ENCODE measurements around the gene TJP2. TPM values are rescaled to one million over a fixed set of nuclear protein-coding genes. Genes with fewer than 3 reads are reported as not detected.
A peak's percentile ranks its signal among the peaks of the same experiment; 100 is the strongest.

TJP2 gene
- total and polyA plus RNA-seq, 10 of the 15 experiments (the other 5 are each of a cell fraction or from before 2014, with no cell fraction given), result 6.4 to 59.9 (median 29.7) TPM

DNA sequence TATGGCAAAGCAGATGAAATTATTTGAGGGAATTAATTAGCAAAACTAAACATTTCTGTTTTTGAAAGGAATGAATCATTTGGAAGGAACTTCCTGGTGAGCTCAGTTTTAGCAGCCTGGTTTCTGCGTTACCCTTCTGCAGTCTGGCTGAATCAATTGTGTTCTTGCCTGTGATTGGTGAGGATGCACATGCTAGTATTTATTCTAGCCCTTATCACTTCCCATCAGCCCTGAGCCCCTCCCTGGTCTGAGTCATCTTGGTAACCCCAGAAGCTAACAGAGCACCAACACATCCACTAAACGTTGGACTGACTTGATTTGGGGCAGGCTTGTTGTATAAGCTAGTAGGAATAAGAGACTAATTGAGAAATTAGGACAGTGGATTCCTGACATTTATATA, 6.6 kb downstream of the TJP2 start:
- H3K4me1 ChIP-seq (ENCODE audit: control insufficient read depth, insufficient read depth, low read length), result peaks cover 18% of the 10 kb centered on the region
- DNase-seq (ENCODE audit: low read depth, low spot score), result no peak
- H4K20me1 ChIP-seq (ENCODE audit: control insufficient read depth, insufficient read depth), result peaks cover 3% of the 10 kb centered on the region
- in situ Hi-C loops (cut with MboI) (no loop called here), intact Hi-C loops (cut with micrococcal nuclease; ENCODE audit: unreplicated experiment) (no loop called here)
- peaks cover 55% of the 10 kb centered on the region for H3K79me2 ChIP-seq (ENCODE audit: control insufficient read depth, insufficient read depth, low read length)
- no peaks in the 10 kb centered on the region for H3K9me3 ChIP-seq (replicated peaks; ENCODE audit: control insufficient read depth, insufficient read depth, low read length)
- no peaks in the 10 kb centered on the region; a peak in 2 of 4 replicates for H3K36me3 ChIP-seq (ENCODE audit: control insufficient read depth in 2 of 2, insufficient read depth in 2 of 2, low read length in 1 of 2)
- FAIRE-seq, result no peak
- POLR2A ChIA-PET, result interaction anchor here (0.6 to 1.8 kb wide), 2 partner anchors 9 to 10 kb away, joined by 3 to 6 read pairs; no protein-coding TSS in a partner anchor
- RAD21 ChIA-PET (ENCODE audit: unreplicated experiment), result interaction anchor here (1.0 kb wide), 1 partner anchor 12 kb away, joined by 6 read pairs; no protein-coding TSS in a partner anchor
- peak; percentile 51 for ATAC-seq
- no TSS peak for BruUV-seq (replicated peaks)
- CTCF ChIA-PET, result interaction anchor here (0.8 to 10.3 kb wide), 4 partner anchors 14 to 145 kb away, joined by 3 to 134 read pairs (median 8); partner anchors contain the start of gene FXN
- no peak overlapping the region for H3K4me3 ChIP-seq
- H3K27ac ChIP-seq (ENCODE audit: control insufficient read depth, insufficient read depth), result no peak overlapping the region
- SMC1A ChIA-PET (ENCODE audit: uncharacterized antibody, unreplicated experiment), result interaction anchor here (0.6 to 2.9 kb wide), 8 partner anchors 10 to 513 kb away, joined by 3 to 11 read pairs (median 6); partner anchors contain the start of gene FXN
- WGBS (ENCODE audit: insufficient coverage, insufficient replicate concordance, low lambda C conversion rate, missing lambda C conversion rate), result 58% methylated on average over 2 of the region's 2 CpGs
- no peak overlapping the region for H3K9ac ChIP-seq (ENCODE audit: control insufficient read depth, insufficient read depth, low read length)
- TF ChIP-seq JUNB (IDR thresholded peaks at IDR 0.05), result 0 out of 2 replicates have a peak, but pooled peaks have one; percentile 22
- TF ChIP-seq CHD4 (IDR thresholded peaks at IDR 0.05), result no peak
- no peak overlapping the region for H2AFZ ChIP-seq (ENCODE audit: control insufficient read depth, low read depth, low read length)
- no peak overlapping the region for H3K4me2 ChIP-seq (ENCODE audit: control insufficient read depth, insufficient read depth)
- H3K27me3 ChIP-seq (replicated peaks in 1 of 2; ENCODE audit: control insufficient read depth in 2 of 2, insufficient read depth in 2 of 2, low read length in 1 of 2), result no peaks in the 10 kb centered on the region

- Histone ChIP-seq H3K4me1 (ENCODE audit: control insufficient read depth, insufficient read depth, low read length) (peaks cover 9% of the 10 kb centered on the region), H2AFZ (ENCODE audit: control insufficient read depth, low read depth, low read length) (no peak overlapping the region), H3K4me3 (no peak overlapping the region), H3K27me3 (replicated peaks in 1 of 2; ENCODE audit: control insufficient read depth in 2 of 2, insufficient read depth in 2 of 2, low read length in 1 of 2) (no peaks in the 10 kb centered on the region), H3K4me2 (ENCODE audit: control insufficient read depth, insufficient read depth) (no peak overlapping the region), H3K36me3 (ENCODE audit: control insufficient read depth in 2 of 2, insufficient read depth in 2 of 2, low read length in 1 of 2) (no peaks in the 10 kb centered on the region; a peak in 2 of 4 replicates), H3K9me3 (replicated peaks; ENCODE audit: control insufficient read depth, insufficient read depth, low read length) (no peaks in the 10 kb centered on the region), H3K9ac (ENCODE audit: control insufficient read depth, insufficient read depth, low read length) (no peak overlapping the region), H4K20me1 (ENCODE audit: control insufficient read depth, insufficient read depth) (peaks cover 3% of the 10 kb centered on the region), H3K27ac (ENCODE audit: control insufficient read depth, insufficient read depth) (no peak overlapping the region), H3K79me2 (ENCODE audit: control insufficient read depth, insufficient read depth, low read length) (peaks cover 43% of the 10 kb centered on the region)
- ATAC-seq, result peak; percentile 34
- TF ChIP-seq ETV6 (conservative IDR thresholded peaks at IDR 0.05 in 1 of 2, IDR thresholded peaks at IDR 0.05 in 1 of 2; ENCODE audit: borderline replicate concordance in 1 of 2, low read depth in 1 of 2) (no peak), CBX3 (IDR thresholded peaks at IDR 0.05; ENCODE audit: borderline replicate concordance, low read depth) (no peak), ZBED1 (IDR thresholded peaks at IDR 0.05; ENCODE audit: borderline replicate concordance) (no peak), HDAC2 (IDR thresholded peaks at IDR 0.05) (no peak), ZBTB33 (IDR thresholded peaks at IDR 0.05) (no peak), CHD1 (IDR thresholded peaks at IDR 0.05; ENCODE audit: low read depth, low read length) (no peak), CREB1 (IDR thresholded peaks at IDR 0.05; ENCODE audit: low read depth) (no peak), HCFC1 (IDR thresholded peaks at IDR 0.05; ENCODE audit: low read length) (no peak), ZNF274 (IDR thresholded peaks at IDR 0.05; ENCODE audit: insufficient read depth, insufficient read length) (no peak), SMAD1 (IDR thresholded peaks at IDR 0.05; ENCODE audit: low read depth, partially characterized antibody) (no peak), MYC (IDR thresholded peaks at IDR 0.05; ENCODE audit: insufficient read depth, insufficient read length, insufficient replicate concordance, low read length, severe bottlenecking) (no peak), SIN3A (IDR thresholded peaks at IDR 0.05; ENCODE audit: low read depth, low read length) (no peak)
- TF ChIP-seq, protein P1, sequence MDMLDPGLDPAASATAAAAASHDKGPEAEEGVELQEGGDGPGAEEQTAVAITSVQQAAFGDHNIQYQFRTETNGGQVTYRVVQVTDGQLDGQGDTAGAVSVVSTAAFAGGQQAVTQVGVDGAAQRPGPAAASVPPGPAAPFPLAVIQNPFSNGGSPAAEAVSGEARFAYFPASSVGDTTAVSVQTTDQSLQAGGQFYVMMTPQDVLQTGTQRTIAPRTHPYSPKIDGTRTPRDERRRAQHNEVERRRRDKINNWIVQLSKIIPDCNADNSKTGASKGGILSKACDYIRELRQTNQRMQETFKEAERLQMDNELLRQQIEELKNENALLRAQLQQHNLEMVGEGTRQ (IDR thresholded peaks at IDR 0.05; ENCODE audit: borderline replicate concordance, low read depth, low read length), result no peak
- intact Hi-C loops (cut with micrococcal nuclease; ENCODE audit: unreplicated experiment), result no loop called here
- DNase-seq (ENCODE audit: low read depth, low spot score), result no peak
- CTCF ChIA-PET, result interaction anchor here (1.6 to 10.3 kb wide), 3 partner anchors 13 to 146 kb away, joined by 3 to 134 read pairs (median 12); partner anchors contain the start of gene FXN
- SMC1A ChIA-PET (ENCODE audit: uncharacterized antibody, unreplicated experiment), result interaction anchor here (0.7 to 1.4 kb wide), 3 partner anchors 13 to 16 kb away, joined by 3 to 4 read pairs (median 3); no protein-coding TSS in a partner anchor
- 71% methylated on average over 4 of the region's 4 CpGs for WGBS (ENCODE audit: insufficient coverage, insufficient replicate concordance, low lambda C conversion rate, missing lambda C conversion rate)
- no peak for FAIRE-seq
- no TSS peak for BruUV-seq (replicated peaks)
- POLR2A ChIA-PET, result interaction anchor here (0.6 to 1.8 kb wide), 2 partner anchors 9 to 609 kb away, joined by 5 to 6 read pairs; no protein-coding TSS in a partner anchor
- RAD21 ChIA-PET (ENCODE audit: unreplicated experiment), result interaction anchor here (1.4 kb wide), 1 partner anchor 11 kb away, joined by 6 read pairs; no protein-coding TSS in a partner anchor
- in situ Hi-C loops (cut with MboI), result no loop called here
Observed at GRCh38 chr9:69181908-69182353, 7.9 kb downstream of the TJP2 start.

All from GM12878 (cell line).